ENCODE results near the gene LPGAT1. TPM values are rescaled to one million over a fixed set of nuclear protein-coding genes. Genes with fewer than 3 reads are reported as not detected.
"Not testable (repeated sequence)": the region's sequence is repeated elsewhere in the genome, so short reads cannot be mapped to it uniquely, and the experiment has no call there.

LPGAT1 gene, protein sequence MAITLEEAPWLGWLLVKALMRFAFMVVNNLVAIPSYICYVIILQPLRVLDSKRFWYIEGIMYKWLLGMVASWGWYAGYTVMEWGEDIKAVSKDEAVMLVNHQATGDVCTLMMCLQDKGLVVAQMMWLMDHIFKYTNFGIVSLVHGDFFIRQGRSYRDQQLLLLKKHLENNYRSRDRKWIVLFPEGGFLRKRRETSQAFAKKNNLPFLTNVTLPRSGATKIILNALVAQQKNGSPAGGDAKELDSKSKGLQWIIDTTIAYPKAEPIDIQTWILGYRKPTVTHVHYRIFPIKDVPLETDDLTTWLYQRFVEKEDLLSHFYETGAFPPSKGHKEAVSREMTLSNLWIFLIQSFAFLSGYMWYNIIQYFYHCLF
- total RNA-seq = 10 to 100 TPM; 14.1 to 16.6 TPM

DNA sequence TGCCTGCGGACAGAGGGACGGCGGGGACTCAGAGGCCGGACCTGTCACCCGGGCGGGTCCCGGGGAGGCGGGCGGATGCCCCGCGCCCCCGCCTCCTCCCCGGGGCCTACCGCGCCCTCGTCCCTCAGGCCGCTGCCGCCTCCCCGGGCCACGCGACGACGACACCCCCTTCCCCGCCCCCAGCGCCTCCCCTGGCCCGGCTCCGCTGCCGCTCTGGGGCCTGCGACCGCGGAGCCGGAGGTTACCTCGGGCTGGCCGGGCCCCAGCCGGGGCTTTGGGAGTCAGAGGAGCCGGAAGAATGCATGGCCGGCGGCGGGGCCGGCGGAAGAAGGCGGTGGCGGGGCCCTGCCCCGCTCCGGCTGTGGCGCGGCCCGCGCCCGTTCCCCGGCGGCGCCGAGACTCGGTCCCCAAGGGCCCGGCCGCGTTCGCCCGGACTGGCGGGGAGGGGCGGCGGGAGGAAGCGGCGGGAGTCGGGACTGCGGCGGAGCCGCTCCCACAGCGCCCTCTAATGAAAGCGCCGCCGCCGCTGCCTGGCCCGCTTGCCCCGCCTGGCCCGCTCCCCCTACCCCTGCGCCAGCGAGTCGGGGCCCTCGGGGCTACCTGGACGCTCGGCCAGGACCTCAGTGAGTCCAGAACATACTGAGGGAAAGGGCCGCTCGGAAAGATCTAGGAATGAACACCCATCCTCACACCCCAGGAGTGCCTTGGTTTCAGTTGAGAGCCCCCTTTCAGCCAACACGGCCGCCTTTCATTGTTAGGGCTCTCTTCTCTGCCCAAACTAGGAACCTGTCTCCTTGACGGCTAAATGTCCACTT, at the start of gene LPGAT1:
Gene LPGAT1, minus strand, starts transcription at position 436 of the 815 bp plus-strand sequence. CDS start 1,467 bp downstream, outside the sequence.
- Mint-ChIP-seq H3K36me3 (peaks cover 0 to 5% of the 10 kb centered on the region in 2 donors), H3K9me3 (no peaks in the 10 kb centered on the region), H3K27ac (peak within 1 kb of the TSS; percentile 82 to 90)
- DNase-seq (ENCODE audit: low spot score in 2 of 2) (peak; percentile 76 to 77), ATAC-seq (peak; percentile 82 to 87)

DNA sequence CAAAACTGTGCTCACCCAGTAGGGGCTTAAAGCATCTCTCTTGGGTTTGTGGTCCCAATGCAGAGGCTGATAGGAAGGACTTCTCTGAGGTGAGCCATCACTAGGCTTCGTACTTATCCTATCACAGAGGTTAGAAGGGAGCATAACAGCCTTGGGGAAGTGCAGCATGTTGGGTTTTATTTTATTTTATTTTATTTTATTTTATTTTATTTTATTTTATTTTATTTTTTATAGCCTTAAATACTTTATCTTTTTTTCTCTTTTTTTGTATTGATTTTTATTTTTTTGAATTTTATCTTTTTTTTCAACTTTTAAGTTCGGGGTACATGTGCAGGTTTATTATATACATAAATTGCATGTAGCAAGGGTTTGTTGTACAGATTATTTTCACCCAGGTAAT, 48.9 kb upstream of the LPGAT1 start:
- Mint-ChIP-seq H3K36me3 (no peaks in the 10 kb centered on the region), H3K9me3 (peaks cover 3 to 7% of the 10 kb centered on the region in 2 donors), H3K27ac (no peak overlapping the region)
- no peak for DNase-seq (ENCODE audit: low spot score in 2 of 2)
- no peak for ATAC-seq

DNA sequence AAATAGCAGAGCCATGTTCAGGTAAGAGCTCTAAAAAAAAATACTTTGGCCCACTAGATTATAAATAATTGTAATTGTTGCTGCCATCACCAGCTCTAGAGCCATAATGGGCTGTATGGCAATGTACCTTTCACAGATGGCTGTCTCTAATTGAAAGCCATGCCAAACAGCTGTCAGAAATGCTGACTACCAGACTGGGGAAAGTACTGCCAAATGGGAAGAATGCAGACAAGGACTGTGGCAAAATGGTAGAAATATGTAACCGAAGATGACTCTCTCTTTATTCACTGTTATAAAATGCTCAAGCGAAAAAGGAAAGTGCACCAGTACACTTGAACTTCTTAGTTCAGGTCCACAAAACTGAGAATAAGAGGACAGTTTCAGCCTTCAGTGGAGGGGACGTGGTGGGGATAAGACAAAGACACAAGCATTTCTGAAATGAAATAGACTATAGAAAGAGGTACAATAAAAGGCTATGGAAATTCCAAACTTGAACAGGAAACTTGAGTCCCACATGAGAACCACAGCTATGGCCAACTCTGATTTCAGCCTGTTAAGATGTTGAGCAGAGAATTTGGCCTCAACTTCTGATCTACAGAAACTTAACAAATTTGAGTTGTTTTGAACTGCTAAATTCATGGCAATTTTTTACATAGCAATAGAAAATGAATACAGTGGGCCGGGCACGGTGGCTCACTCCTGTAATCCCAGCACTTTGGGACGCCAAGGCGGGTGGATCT, 46.5 kb upstream of the LPGAT1 start:
- Mint-ChIP-seq H3K36me3 (no peaks in the 10 kb centered on the region), H3K27ac (no peak overlapping the region), H3K9me3 (peaks cover 3 to 7% of the 10 kb centered on the region in 2 donors)
- no peak for DNase-seq (ENCODE audit: low spot score in 2 of 2)
- ATAC-seq = no peak

DNA sequence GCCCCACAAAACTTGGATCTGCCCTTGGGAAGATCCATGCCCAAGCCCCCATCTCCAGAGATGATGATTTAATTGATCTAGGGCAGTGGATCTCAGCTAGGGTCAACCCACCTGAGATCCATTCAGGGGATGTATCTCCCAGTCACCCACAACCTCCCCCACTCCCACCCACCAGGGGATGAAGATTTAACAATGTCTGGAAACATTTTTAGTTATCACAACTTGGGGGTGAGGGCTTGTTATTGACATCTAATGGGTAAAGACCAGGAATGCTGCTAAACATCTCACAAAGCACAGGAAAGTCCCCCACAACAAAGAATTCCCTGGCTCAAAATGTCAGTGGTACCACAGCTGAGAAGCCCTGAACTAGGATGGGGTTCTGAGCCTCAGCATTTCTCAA, 45.0 kb upstream of the LPGAT1 start:
- no peak for DNase-seq (ENCODE audit: low spot score in 2 of 2)
- H3K9me3 Mint-ChIP-seq = no peaks in the 10 kb centered on the region
- no peaks in the 10 kb centered on the region for H3K36me3 Mint-ChIP-seq
- no peak for ATAC-seq
- H3K27ac Mint-ChIP-seq = no peak overlapping the region

DNA sequence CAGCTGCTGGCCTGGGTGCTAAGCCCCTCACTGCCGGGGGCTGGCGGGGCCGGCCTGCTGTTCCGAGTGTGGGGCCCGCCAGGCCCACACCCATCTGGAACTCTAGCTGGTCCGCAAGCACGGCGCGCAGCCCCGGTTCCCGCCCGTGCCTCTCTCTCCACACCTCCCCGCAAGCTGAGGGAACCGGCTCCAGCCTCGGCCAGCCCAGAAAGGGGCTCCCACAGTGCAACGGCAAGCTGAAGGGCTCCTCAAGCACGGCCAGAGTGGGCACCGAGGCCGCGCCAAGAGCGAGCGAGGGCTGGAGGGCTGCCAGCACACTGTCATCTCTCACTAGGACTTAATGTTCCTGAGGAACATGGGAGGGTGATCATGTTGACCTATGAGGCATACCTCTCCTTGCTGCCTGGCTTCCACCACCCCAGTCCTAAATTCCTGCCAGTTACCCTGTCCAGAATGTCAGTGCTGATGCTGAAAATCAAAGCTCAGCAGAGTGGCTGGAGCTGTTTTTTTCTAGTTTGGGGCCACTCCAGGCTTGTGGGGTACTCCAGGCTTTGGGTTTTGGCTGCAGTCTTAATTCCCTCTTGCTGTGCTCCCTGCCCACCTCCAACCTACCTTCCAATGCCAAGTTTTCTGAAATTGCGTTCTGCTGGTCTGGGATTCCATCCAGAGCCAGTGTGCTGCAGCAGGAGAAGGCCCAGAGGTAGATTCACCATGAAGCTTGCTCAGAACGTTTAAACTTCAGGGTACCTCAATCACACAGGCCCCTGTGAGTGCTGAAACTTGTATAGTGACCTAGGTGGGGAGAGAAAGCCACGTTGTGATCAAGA, 44.2 kb upstream of the LPGAT1 start:
- no peaks in the 10 kb centered on the region for H3K36me3 Mint-ChIP-seq
- H3K9me3 Mint-ChIP-seq = no peaks in the 10 kb centered on the region
- no peak overlapping the region for H3K27ac Mint-ChIP-seq
- ATAC-seq (no peak), DNase-seq (ENCODE audit: low spot score in 2 of 2) (no peak)

DNA sequence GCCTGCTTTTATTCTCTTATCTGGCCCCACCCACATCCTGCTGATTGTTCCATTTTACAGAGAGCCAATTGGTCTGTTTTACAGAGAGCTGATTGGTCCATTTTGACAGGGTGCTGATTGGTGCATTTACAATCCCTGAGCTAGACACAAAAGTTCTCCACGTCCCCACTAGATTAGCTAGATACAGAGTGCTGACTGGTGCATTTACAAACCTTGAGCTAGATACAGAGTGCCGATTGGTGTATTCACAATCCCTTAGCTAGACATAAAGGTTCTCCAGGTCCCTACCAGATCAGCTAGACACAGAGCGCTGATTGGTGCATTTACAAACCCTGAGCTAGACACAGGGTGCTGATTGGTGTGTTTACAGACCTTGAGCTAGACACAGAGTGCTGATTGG, 43.2 kb upstream of the LPGAT1 start:
- not testable (repeated sequence) for H3K9me3 Mint-ChIP-seq; ATAC-seq; H3K27ac Mint-ChIP-seq; H3K36me3 Mint-ChIP-seq; DNase-seq (ENCODE audit: low spot score in 2 of 2)

DNA sequence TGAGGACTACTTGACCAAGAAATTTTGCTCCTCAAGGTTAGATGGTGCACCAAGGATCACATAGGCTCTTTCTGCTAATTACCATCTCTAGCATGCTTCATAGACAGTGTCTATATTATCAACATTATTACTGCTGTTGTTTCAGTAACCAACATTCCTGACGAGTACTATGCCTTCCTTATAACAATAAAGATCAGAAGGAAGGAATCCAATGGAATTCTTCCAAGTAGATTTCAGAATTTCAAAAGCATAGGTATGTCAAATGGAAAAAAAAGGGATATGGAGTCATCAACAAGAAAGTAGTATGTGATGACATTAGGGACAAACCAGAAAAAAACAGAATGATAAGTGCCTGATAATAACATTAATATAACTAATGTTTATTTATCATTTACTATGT, 39.6 kb upstream of the LPGAT1 start:
- Mint-ChIP-seq H3K27ac (no peak overlapping the region), H3K36me3 (peaks cover 7 to 10% of the 10 kb centered on the region in 2 donors), H3K9me3 (peaks cover 8% of the 10 kb centered on the region in 2 donors)
- ATAC-seq = no peak
- no peak for DNase-seq (ENCODE audit: low spot score in 2 of 2)

DNA sequence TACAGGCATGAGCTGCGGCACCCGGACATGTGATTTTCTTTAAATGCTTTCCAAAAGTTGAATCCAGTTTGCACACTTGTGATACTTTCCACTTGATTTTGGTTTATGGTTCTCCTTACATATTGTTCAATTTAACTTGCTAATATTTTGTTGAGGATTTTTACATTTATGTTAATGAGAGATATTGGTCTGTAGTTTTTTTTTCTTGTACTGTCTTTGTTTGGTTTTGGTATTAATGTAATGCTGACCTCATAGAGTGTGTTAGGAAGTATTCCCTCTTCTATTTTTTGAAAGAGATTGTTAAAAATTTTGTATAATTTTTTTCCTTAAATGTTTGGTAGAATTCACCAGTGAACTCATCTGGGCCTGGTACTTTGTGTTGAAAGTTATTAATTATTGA, 34.6 kb upstream of the LPGAT1 start:
- no peak for DNase-seq (ENCODE audit: low spot score in 2 of 2)
- H3K27ac Mint-ChIP-seq = no peak overlapping the region
- H3K9me3 Mint-ChIP-seq = peaks cover 8% of the 10 kb centered on the region in 2 donors
- peaks cover 7 to 10% of the 10 kb centered on the region in 2 donors for H3K36me3 Mint-ChIP-seq
- no peak for ATAC-seq

DNA sequence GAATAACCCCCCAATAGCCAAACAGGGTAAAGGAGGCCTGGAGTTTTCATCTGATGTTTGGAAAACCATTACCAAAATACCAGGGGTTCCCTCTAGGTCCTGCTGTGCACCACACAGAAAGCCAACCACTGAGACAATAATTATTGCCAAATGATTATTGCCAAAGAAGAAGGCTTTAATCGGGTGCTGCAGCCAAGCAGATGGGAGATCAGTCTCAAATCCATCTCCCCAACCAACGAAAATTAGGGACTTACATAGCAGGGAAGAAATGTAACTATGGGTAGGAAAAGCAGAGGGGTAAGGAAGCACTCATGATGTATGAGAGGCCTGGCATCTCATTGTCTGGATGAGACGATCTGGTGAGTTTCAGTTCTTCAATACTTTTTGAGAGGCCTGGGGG, 28.8 kb upstream of the LPGAT1 start:
- Mint-ChIP-seq H3K9me3 (peaks cover 0 to 14% of the 10 kb centered on the region in 2 donors), H3K36me3 (peaks cover 6 to 13% of the 10 kb centered on the region in 2 donors), H3K27ac (no peak overlapping the region)
- DNase-seq (ENCODE audit: low spot score in 2 of 2) = no peak
- no peak for ATAC-seq

DNA sequence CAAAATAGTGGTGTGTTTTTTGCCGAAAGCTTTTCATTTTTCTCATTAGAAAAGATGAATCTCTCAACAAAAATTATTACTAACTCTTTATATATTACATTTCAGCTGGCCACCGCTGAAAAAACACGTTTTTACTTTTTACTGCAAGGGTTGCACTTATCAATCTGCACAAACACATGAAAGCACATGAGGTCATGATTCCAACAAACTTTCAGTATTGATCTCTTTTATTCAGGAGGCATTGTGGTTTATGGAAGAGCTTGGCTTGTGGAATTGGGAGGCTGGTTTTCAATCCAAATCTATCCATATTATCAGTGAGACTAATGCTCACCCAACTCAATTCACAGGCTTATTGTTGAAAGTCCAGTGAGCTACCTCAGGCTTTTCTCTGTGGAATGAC, 20.6 kb upstream of the LPGAT1 start:
- peaks cover 0 to 5% of the 10 kb centered on the region in 2 donors for H3K9me3 Mint-ChIP-seq
- no peaks in the 10 kb centered on the region for H3K36me3 Mint-ChIP-seq
- no peak overlapping the region for H3K27ac Mint-ChIP-seq
- ATAC-seq (no peak), DNase-seq (ENCODE audit: low spot score in 2 of 2) (no peak)

DNA sequence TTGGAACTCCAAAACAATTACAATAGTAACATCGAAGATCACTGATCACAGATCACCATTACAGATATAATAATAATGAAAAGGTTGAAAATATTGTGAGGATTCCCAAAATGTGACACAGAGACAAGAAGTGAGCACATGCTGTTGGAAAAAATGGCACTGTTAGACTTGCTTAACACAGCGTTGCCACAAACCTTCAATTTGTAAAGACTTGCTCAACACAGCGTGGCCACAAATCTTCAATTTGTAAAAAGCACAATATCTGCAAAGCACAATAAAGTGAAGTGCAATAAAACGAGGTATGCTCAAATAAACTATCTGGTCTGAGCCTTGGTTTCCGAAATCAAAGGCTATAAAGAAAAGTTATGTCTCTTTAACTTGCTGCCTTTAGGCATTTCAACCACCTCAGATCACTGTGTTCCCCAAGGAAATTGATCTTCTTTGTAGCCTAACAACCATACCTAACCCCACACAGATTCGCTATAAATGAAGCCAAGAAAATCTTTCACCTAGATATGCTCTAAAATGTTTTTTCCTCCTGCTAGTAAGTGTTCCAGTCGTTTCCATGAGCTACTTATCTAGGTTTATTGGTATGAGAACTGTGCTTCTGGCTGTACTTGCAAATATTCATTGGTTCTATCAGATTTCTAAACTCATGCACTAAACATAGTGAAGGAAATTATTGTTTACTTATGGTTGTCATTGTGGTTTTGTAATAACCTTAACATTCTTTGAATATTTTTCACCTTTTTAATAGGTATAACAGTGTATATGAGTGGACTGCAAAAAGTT, 13.1 kb upstream of the LPGAT1 start:
- DNase-seq (ENCODE audit: low spot score in 2 of 2) (no peak), ATAC-seq (no peak)
- Mint-ChIP-seq H3K9me3 (peaks cover 4 to 15% of the 10 kb centered on the region in 2 donors), H3K36me3 (peaks cover 0 to 5% of the 10 kb centered on the region in 2 donors), H3K27ac (peak overlapping the region in 1 of 2 donors; percentile 73)

DNA sequence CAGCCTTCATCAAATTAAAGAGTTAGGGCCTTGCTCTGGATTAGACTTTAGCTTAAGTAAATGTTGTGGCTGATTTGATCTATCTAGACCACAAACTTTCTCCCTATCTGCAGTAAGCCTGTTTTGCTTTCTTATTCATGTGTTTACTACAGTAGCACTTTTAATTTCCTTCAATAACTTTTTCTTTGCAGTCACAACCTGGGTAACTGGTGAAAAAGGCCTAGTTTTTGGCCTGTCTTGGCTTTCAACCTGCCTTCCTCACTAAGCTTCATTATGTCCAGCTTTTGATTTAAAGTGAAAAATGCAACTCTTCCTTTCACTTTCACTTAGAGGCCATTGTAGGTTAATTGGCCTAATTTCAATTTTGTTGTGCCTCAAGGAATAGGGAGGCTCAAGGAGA, 12.5 kb upstream of the LPGAT1 start:
- DNase-seq (ENCODE audit: low spot score in 2 of 2) (no peak), ATAC-seq (no peak)
- peaks cover 0 to 5% of the 10 kb centered on the region in 2 donors for H3K36me3 Mint-ChIP-seq
- peak overlapping the region in 1 of 2 donors; percentile 73 for H3K27ac Mint-ChIP-seq
- peaks cover 4 to 12% of the 10 kb centered on the region in 2 donors for H3K9me3 Mint-ChIP-seq

DNA sequence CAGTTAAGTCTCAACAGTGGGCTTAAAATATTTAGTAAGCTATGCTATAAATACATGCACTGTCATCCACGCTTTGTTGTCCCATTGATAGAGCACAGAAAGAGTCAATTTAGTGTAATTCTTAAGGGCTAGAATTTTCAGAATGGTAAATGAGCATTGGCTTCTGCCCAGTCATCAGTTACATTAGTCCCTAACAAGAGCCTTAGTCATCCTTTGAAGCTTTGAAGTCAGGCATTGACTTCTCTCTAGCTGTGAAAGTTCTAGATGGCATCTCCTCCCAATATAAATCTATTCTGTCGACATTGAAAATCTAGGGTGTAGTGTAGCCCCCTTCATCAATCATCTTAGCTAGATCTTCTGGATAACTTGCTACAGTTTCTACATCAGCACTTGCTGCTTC, 12.0 kb upstream of the LPGAT1 start:
- DNase-seq (ENCODE audit: low spot score in 2 of 2) (no peak), ATAC-seq (no peak)
- H3K9me3 Mint-ChIP-seq = peaks cover 4 to 10% of the 10 kb centered on the region in 2 donors
- peak overlapping the region in 1 of 2 donors; percentile 73 for H3K27ac Mint-ChIP-seq
- H3K36me3 Mint-ChIP-seq = peaks cover 0 to 5% of the 10 kb centered on the region in 2 donors

DNA sequence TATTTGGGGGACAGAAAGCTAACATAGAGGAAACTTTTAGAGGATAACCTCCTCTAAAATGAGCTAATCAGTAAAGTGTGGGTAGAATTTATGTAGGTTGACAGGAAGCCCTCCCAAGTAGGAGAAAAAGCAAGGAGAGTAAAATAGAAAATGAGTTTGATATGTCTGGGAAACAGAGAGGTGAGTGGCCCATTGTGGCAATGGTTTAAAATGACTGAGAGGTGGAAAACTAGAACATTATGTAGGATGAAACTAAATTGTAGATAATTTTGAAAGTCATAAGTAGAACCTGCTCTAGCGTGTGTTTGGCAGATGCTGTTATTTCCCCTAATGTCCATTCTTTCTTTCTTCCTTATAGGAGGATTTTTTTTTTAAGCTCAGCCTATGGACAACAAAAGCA, 8.5 kb upstream of the LPGAT1 start:
- ATAC-seq = peak in 1 of 2 donors; percentile 91
- peaks cover 4 to 10% of the 10 kb centered on the region in 2 donors for H3K9me3 Mint-ChIP-seq
- no peak overlapping the region for H3K27ac Mint-ChIP-seq
- DNase-seq (ENCODE audit: low spot score in 2 of 2) = no peak
- H3K36me3 Mint-ChIP-seq = peaks cover 0 to 5% of the 10 kb centered on the region in 2 donors

DNA sequence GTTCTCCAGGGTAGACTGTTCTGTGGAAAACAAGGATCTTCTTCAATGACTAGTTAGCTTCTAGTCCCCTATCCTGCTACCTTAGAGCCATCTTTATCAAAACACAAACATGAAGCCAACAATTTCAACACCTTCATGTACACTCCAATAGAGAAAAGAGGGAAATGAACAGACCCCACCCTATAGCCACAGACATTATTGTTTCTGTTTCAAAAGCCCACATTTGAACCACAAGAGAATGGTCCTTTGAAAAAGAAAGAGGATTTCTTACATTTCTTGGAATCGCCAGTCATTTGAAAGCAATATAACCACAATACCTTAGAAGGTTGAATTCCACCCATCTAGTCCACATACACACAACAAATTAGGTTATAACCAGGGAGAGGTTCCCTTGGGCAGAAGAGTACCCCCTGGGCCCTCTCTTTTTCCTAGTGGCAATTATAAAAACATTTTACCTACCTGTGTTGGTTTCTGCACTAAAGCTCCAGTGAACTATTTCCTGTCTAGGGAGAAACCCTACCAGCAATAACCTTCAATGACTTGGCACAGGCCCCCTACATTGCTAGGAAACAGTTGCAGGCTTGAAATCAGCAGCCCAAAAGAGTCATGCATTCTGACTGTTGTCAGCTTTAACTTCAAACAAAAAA, 2.7 kb upstream of the LPGAT1 start:
- Mint-ChIP-seq H3K36me3 (peaks cover 0 to 5% of the 10 kb centered on the region in 2 donors), H3K9me3 (no peaks in the 10 kb centered on the region), H3K27ac (peak overlapping the region; percentile 28 to 56)
- ATAC-seq (peak; percentile 24 to 72), DNase-seq (ENCODE audit: low spot score in 2 of 2) (peak in 1 of 2 donors; percentile 10)
